GM12878 (cell line): ENCODE results near the gene ILF2. TPM values are rescaled to one million over a fixed set of nuclear protein-coding genes. Genes with fewer than 3 reads are reported as not detected.
"Not testable (repeated sequence)": the region's sequence is repeated elsewhere in the genome, so short reads cannot be mapped to it uniquely, and the experiment has no call there.

Experiments used
- ATAC-seq: fragments of 200-7000 bp; cut with Tn5 transposase; 3 replicates; pipeline ENCODE4 v1.9.1; 2020; ENCODE audit warnings: mild to moderate bottlenecking, moderate library complexity
- BruUV-seq: library from RNA; stranded (reverse); fragments of 400-500 nt; replicated peaks from 2 replicates; lab custom pipeline; 2021; lab: Mats Ljungman, UMichigan
- CTCF ChIA-PET: fragments of 300-600 bp; sonication (Branson Sonifier 250); formaldehyde crosslinking; extraction: SDS; loops from one replicate; lab custom pipeline; 2021; ENCODE audit warnings: inconsistent platforms; lab: Yijun Ruan, JAX
- POLR2A ChIA-PET: fragments of 350-600 bp; formaldehyde crosslinking; extraction: SDS; loops from one replicate; lab custom pipeline; 2021; ENCODE audit warnings: inconsistent platforms; lab: Charles Lee
- RAD21 ChIA-PET: fragments of 300-600 bp; sonication (Branson Sonifier 250); formaldehyde crosslinking; loops from one replicate; lab custom pipeline; 2023; ENCODE audit warnings: antibody characterized with exemption; ENCODE audit not compliant: unreplicated experiment; lab: Charles Lee
- SMC1A ChIA-PET: fragments of 300-600 bp; sonication (Branson Sonifier 250); formaldehyde crosslinking; loops from one replicate; lab custom pipeline; 2023; ENCODE audit not compliant: unreplicated experiment, uncharacterized antibody; lab: Charles Lee
- DNase-seq: peaks from one replicate; pipeline ENCODE4 v3.0.0-alpha.2; 2011; ENCODE audit warnings: low read depth, low spot score
- FAIRE-seq: peaks from 3 replicates; lab custom pipeline; 2011; peaks lifted over from hg19 to GRCh38; lab: Jason Lieb, UNC
- H2AFZ ChIP-seq: 2 replicates; pipeline ENCODE4 v1.6.0; 2011; ENCODE audit warnings: low read depth, low read length, control low read depth; ENCODE audit not compliant: control insufficient read depth
- H3K27ac ChIP-seq: 2 replicates; pipeline ENCODE4 v1.5.1; 2011; ENCODE audit warnings: control low read depth; ENCODE audit not compliant: control insufficient read depth, insufficient read depth
- H3K27me3 ChIP-seq, 2 experiments: replicated peaks in 1 of 2; 2 replicates each; pipeline versions ENCODE4 v1.6.0 to v1.6.1; 2011; ENCODE audit warnings: low read length in 1 of 2; ENCODE audit not compliant: control insufficient read depth in 2 of 2, insufficient read depth in 2 of 2
- H3K36me3 ChIP-seq, 2 experiments: 2 replicates each; pipeline ENCODE4 v1.5.1; 2011; ENCODE audit warnings: low read length in 1 of 2; ENCODE audit not compliant: control insufficient read depth in 2 of 2, insufficient read depth in 2 of 2
- H3K4me1 ChIP-seq: 2 replicates; pipeline ENCODE4 v1.6.1; 2011; ENCODE audit warnings: mild to moderate bottlenecking, low read length, moderate library complexity, mixed read lengths; ENCODE audit not compliant: control insufficient read depth, insufficient read depth
- H3K4me2 ChIP-seq: 2 replicates; pipeline ENCODE4 v1.6.0; 2011; ENCODE audit warnings: control low read depth; ENCODE audit not compliant: control insufficient read depth, insufficient read depth
- H3K4me3 ChIP-seq: fragments of 200-600 bp; sonication (generic); 2 replicates; pipeline ENCODE4 v1.5.1; 2016
- H3K79me2 ChIP-seq: 2 replicates; pipeline ENCODE4 v1.6.0; 2011; ENCODE audit warnings: low read length; ENCODE audit not compliant: control insufficient read depth, insufficient read depth
- H3K9ac ChIP-seq: 2 replicates; pipeline ENCODE4 v1.8.0; 2011; ENCODE audit warnings: low read length, control low read depth, mixed read lengths; ENCODE audit not compliant: control insufficient read depth, insufficient read depth
- H3K9me3 ChIP-seq: replicated peaks from 3 replicates; pipeline ENCODE4 v1.5.1; 2011; ENCODE audit warnings: mild to moderate bottlenecking, low read length; ENCODE audit not compliant: control insufficient read depth, insufficient read depth
- H4K20me1 ChIP-seq: 2 replicates; pipeline ENCODE4 v1.6.0; 2011; ENCODE audit not compliant: control insufficient read depth, insufficient read depth
- ETV6 ChIP-seq, 2 experiments: fragments of 450-650 bp in 1 of 2; IDR thresholded peaks in 1 of 2; conservative IDR thresholded peaks in 1 of 2; 2 replicates each; pipeline ENCODE4 v1.6.1; 2014; ENCODE audit warnings: antibody characterized with exemption in 1 of 2, borderline replicate concordance in 1 of 2, low read depth in 1 of 2, mild to moderate bottlenecking in 1 of 2, moderate library complexity in 1 of 2
- GABPA ChIP-seq: IDR thresholded peaks from 2 replicates; pipeline ENCODE4 v1.6.1; 2014; ENCODE audit warnings: antibody characterized with exemption, low read depth, mild to moderate bottlenecking, inconsistent platforms
- JUNB ChIP-seq: IDR thresholded peaks from 2 replicates; pipeline ENCODE4 v1.6.1; 2016; ENCODE audit warnings: antibody characterized with exemption, mild to moderate bottlenecking
- JUND ChIP-seq: IDR thresholded peaks from 2 replicates; pipeline ENCODE4 v1.6.1; 2012; ENCODE audit warnings: low read depth, mild to moderate bottlenecking, low read length, improper control_type of control experiment, moderate library complexity
- POLR2AphosphoS2 ChIP-seq: IDR thresholded peaks from 2 replicates; pipeline ENCODE4 v1.6.1; 2011; ENCODE audit warnings: low read depth, mild to moderate bottlenecking, low read length, improper control_type of control experiment, moderate library complexity
- RAD51 ChIP-seq: fragments of 450-650 bp; IDR thresholded peaks from 2 replicates; pipeline ENCODE4 v1.6.1; 2016; ENCODE audit warnings: moderate library complexity, mild to moderate bottlenecking, inconsistent platforms
- RUNX3 ChIP-seq: IDR thresholded peaks from 2 replicates; pipeline ENCODE4 v1.6.1; 2012; ENCODE audit warnings: low read length, inconsistent platforms
- SIX5 ChIP-seq: IDR thresholded peaks from 2 replicates; pipeline ENCODE4 v1.6.1; 2011; ENCODE audit warnings: mild to moderate bottlenecking, low read depth, low read length, moderate library complexity; ENCODE audit not compliant: severe bottlenecking
- WGBS: methylation state at CpG from one replicate; pipeline ENCODE4 v1.1.6; 2016; ENCODE audit warnings: low lambda C conversion rate; ENCODE audit not compliant: insufficient replicate concordance, insufficient coverage; ENCODE audit errors: missing lambda C conversion rate; 5-methylcytosine and 5-hydroxymethylcytosine counted together
- in situ Hi-C: fragments of 300-500 bp; cut with MboI; formaldehyde crosslinking; loops from 9 replicates; pipeline ENCODE4 v1.14.3; 2018; ENCODE audit warnings: mixed read lengths
- intact Hi-C: fragments of 100-400 bp; cut with micrococcal nuclease; formaldehyde crosslinking; loops from one replicate; pipeline ENCODE4 v1.14.2; 2022; ENCODE audit not compliant: unreplicated experiment
- polyA plus RNA-seq, 11 experiments: library from polyadenylated mRNA; depleted of rRNA in 4 of 11; unstranded in 6 of 11; stranded (reverse) in 5 of 11; fragments of >200 nt; fragmentation: Nextera tagmentation in 4 of 11; fragmentation: Illumina TruSeq in 1 of 11; extraction: Ambion mirVana in 4 of 11; extraction: Trizol in 1 of 11; gene quantifications; 1 replicate in 1 of 11; 2 replicates in 10 of 11; pipeline versions ENCODE4 v1.2.1 to v1.2.3, GENCODE V29; 2011 to 2016; ENCODE audit warnings: inconsistent platforms in 2 of 11, missing spikeins in 2 of 11, low read depth in 1 of 11
- total RNA-seq, 4 experiments: library from RNA; depleted of rRNA in 3 of 4; stranded (reverse); fragments of >200 nt in 3 of 4; fragmentation: Illumina TruSeq in 1 of 4; extraction: Trizol in 1 of 4; gene quantifications; 2 replicates each; pipeline versions ENCODE4 v1.2.1 to v1.2.3, GENCODE V29; 2013 to 2021
- TF ChIP-seq, protein P1 (sequence below): IDR thresholded peaks from 2 replicates; pipeline ENCODE4 v1.6.1; 2012; ENCODE audit warnings: mild to moderate bottlenecking, low read depth, low read length

ILF2 gene
- total and polyA plus RNA-seq, 10 of the 15 experiments (the other 5 are each of a cell fraction or from before 2014, with no cell fraction given) = 261 to 520 (median 449) TPM

DNA sequence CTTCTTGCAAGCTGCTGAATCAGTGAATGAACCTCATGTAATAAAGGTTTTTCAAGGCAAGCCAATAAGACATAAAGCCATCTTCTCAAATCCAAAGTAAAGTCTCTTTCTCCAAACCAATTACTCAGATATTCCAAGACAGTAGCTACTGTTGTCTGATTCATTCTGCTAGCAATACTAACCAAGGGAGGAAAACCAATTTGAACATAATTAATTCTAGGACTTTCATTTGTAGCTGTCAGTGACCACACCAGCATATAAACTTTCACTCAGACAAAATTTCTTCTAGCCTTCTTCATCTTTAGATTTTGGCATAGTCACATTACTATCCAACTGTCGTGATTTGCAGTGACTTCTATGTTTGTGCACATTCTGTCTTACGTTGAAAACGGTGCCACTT, 46.5 kb upstream of the ILF2 start:
- H3K27ac ChIP-seq = no peak overlapping the region
- no peak overlapping the region for H3K4me3 ChIP-seq
- CTCF ChIA-PET = no interaction called here
- no peaks in the 10 kb centered on the region for H4K20me1 ChIP-seq
- intact Hi-C loops = no loop called here
- SMC1A ChIA-PET = interaction anchor here (1.8 kb wide), 1 partner anchor 33 kb away, joined by 4 read pairs; no protein-coding TSS in a partner anchor
- in situ Hi-C loops = no loop called here
- TF ChIP-seq RAD51 (no peak), ETV6 (conservative IDR thresholded peaks at IDR 0.05 in 1 of 2, IDR thresholded peaks at IDR 0.05 in 1 of 2; ENCODE audit: borderline replicate concordance in 1 of 2, low read depth in 1 of 2) (no peak), RUNX3 (peak; percentile 41; the same call in 1 of the 2 replicates), GABPA (no peak), POLR2AphosphoS2 (no peak), JUNB (peak; percentile 45), JUND (no peak), SIX5 (no peak)
- TF ChIP-seq, protein P1, sequence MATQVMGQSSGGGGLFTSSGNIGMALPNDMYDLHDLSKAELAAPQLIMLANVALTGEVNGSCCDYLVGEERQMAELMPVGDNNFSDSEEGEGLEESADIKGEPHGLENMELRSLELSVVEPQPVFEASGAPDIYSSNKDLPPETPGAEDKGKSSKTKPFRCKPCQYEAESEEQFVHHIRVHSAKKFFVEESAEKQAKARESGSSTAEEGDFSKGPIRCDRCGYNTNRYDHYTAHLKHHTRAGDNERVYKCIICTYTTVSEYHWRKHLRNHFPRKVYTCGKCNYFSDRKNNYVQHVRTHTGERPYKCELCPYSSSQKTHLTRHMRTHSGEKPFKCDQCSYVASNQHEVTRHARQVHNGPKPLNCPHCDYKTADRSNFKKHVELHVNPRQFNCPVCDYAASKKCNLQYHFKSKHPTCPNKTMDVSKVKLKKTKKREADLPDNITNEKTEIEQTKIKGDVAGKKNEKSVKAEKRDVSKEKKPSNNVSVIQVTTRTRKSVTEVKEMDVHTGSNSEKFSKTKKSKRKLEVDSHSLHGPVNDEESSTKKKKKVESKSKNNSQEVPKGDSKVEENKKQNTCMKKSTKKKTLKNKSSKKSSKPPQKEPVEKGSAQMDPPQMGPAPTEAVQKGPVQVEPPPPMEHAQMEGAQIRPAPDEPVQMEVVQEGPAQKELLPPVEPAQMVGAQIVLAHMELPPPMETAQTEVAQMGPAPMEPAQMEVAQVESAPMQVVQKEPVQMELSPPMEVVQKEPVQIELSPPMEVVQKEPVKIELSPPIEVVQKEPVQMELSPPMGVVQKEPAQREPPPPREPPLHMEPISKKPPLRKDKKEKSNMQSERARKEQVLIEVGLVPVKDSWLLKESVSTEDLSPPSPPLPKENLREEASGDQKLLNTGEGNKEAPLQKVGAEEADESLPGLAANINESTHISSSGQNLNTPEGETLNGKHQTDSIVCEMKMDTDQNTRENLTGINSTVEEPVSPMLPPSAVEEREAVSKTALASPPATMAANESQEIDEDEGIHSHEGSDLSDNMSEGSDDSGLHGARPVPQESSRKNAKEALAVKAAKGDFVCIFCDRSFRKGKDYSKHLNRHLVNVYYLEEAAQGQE = no peak
- TF ChIP-seq, all 136 proteins: peak for 2
- no peak overlapping the region for H2AFZ ChIP-seq
- FAIRE-seq = no peak
- no peak for DNase-seq
- no peaks in the 10 kb centered on the region for H3K79me2 ChIP-seq
- WGBS = 1% methylated on average over 3 of the region's 3 CpGs
- no peaks in the 10 kb centered on the region for H3K4me1 ChIP-seq
- H3K9me3 ChIP-seq = no peaks in the 10 kb centered on the region
- no peak; the same call in 2 of the 3 replicates for ATAC-seq
- no peak overlapping the region for H3K9ac ChIP-seq
- ChIA-PET POLR2A (interaction anchor here (1.0 kb wide), 1 partner anchor 19 kb away, joined by 3 read pairs; no protein-coding TSS in a partner anchor), RAD21 (interaction anchor here (0.6 kb wide), 1 partner anchor 122 kb away, joined by 3 read pairs; no protein-coding TSS in a partner anchor)
- no peak overlapping the region for H3K4me2 ChIP-seq
- H3K36me3 ChIP-seq = no peaks in the 10 kb centered on the region
- no TSS peak for BruUV-seq
- H3K27me3 ChIP-seq = no peaks in the 10 kb centered on the region

DNA sequence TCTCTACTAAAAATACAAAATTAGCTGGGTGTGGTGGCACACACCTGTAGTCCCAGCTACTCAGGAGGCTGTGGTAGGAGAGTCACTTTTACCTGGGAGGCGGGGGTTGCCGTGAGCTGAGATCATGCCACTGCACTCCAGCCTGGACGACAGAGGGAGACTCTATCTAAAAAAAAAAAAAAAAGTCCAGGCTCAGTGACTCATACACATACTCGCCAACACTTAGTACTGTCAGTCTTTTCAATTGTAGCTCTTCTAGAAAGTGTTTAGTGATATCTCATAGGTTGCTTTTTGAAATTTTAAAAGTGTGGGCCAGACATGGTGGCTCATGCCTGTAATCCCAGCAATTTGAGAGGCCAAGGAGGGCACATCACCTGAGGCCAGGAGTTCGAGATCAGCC, 45.4 kb upstream of the ILF2 start:
- H3K36me3 ChIP-seq, POLR2A ChIA-PET, H3K9ac ChIP-seq, H3K9me3 ChIP-seq, ATAC-seq, in situ Hi-C loops, H3K27me3 ChIP-seq, H2AFZ ChIP-seq, H3K4me1 ChIP-seq, H3K27ac ChIP-seq, intact Hi-C loops, FAIRE-seq, DNase-seq, H3K4me2 ChIP-seq, H3K79me2 ChIP-seq, BruUV-seq, RAD21 ChIA-PET, H3K4me3 ChIP-seq, H4K20me1 ChIP-seq: not testable (repeated sequence)
- SMC1A ChIA-PET = interaction anchor here (1.7 to 1.8 kb wide), 2 partner anchors 11 to 35 kb away, joined by 4 read pairs; no protein-coding TSS in a partner anchor
- 38% methylated on average over 5 of the region's 5 CpGs for WGBS
- CTCF ChIA-PET = interaction anchor here (1.3 kb wide), 1 partner anchor 9 kb away, joined by 4 read pairs; no protein-coding TSS in a partner anchor
